AG10803 (cell line): Measurements from ENCODE around the gene EWSR1.
"Not testable (repeated sequence)": the region's sequence is repeated elsewhere in the genome, so short reads cannot be mapped to it uniquely, and the experiment has no call there.

Experiments used
- DNase-seq: peaks from one replicate; pipeline ENCODE4 v3.0.0; 2010; ENCODE audit warnings: low read depth
- H3K4me3 ChIP-seq: 2 replicates; pipeline ENCODE4 v1.5.1; 2011; ENCODE audit warnings: mild to moderate bottlenecking, low read length, control low read depth
- TF ChIP-seq, protein P1 (sequence below): conservative IDR thresholded peaks from 2 replicates; pipeline ENCODE4 v1.5.1; 2011; ENCODE audit warnings: mild to moderate bottlenecking, low read length, control low read depth, inconsistent platforms

Gene EWSR1

DNA sequence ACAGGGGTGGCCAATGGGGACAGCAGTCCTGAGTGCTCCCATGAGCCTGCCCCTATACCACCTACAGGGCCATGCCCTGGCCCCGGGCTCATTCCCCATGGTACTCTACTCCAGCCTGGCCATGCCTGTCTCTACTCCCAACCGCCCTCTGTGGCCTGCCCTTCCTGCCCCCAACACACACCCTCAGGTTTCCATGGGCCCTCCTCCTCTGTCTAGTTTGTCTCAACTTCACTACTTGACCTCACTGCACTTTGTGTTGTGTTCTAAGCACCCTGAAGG lies 73.7 kb downstream of the EWSR1 start:
- H3K4me3 ChIP-seq, result no peak overlapping the region
- TF ChIP-seq, protein P1, sequence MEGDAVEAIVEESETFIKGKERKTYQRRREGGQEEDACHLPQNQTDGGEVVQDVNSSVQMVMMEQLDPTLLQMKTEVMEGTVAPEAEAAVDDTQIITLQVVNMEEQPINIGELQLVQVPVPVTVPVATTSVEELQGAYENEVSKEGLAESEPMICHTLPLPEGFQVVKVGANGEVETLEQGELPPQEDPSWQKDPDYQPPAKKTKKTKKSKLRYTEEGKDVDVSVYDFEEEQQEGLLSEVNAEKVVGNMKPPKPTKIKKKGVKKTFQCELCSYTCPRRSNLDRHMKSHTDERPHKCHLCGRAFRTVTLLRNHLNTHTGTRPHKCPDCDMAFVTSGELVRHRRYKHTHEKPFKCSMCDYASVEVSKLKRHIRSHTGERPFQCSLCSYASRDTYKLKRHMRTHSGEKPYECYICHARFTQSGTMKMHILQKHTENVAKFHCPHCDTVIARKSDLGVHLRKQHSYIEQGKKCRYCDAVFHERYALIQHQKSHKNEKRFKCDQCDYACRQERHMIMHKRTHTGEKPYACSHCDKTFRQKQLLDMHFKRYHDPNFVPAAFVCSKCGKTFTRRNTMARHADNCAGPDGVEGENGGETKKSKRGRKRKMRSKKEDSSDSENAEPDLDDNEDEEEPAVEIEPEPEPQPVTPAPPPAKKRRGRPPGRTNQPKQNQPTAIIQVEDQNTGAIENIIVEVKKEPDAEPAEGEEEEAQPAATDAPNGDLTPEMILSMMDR, result no peak
- DNase-seq, result no peak

DNA sequence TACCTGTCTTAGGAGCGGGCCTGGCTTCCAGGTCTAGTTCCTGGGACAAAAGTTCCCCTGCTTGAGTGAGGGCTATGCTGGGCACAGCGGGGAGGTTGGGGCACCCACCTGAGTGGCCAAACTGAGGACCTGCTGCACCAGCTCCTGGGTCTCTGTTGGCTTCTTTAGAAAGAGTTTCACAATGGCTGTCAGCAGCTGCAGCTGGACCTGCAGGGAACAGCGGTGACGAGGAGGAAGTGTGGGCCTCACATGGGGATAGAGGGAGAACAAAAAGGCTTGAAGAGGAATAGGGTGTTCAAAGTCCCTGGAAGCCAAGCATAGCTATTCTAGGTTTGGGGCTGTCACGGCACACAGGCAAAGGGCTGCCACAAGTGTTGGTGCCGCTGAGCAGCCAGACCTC lies 74.1 kb downstream of the EWSR1 start:
- H3K4me3 ChIP-seq, result no peak overlapping the region
- DNase-seq, result no peak
- TF ChIP-seq, protein P1, result no peak

DNA sequence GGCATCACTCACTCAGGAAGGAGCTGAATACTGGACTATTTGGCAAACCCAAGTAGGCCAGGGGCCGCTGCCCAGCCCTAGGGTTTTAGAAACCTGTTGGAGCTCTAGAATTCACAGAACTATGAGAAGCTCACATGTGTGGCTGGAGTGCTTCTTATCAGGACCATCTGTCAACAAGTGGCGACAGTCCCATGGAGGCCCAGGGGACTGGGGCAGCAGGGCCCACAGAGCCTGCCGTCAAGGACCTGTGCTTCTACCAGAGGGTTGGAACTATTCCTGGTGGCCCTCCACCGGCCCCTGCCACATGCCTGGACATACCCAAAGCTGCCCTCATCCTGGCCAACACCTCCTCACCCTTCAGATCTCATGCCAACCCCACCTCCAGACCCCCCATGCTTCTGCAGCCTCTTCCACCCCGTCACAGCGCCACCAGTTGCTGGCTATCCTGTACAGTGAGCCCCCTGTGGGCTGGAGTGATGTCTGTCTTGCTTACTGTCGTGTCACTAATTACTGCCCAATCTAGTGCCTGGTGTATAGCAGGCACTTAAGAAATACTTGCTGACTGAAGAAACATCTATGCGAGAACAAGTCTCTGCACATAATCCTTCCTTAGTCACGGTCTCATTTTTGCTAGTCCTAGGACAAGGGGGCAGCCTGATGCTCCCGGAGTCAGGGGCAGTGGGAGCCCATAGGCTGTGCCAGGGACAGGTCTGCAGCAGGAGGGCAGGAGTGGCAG lies 74.7 kb downstream of the EWSR1 start:
- TF ChIP-seq, protein P1, result no peak
- DNase-seq, result no peak
- no peak overlapping the region for H3K4me3 ChIP-seq

DNA sequence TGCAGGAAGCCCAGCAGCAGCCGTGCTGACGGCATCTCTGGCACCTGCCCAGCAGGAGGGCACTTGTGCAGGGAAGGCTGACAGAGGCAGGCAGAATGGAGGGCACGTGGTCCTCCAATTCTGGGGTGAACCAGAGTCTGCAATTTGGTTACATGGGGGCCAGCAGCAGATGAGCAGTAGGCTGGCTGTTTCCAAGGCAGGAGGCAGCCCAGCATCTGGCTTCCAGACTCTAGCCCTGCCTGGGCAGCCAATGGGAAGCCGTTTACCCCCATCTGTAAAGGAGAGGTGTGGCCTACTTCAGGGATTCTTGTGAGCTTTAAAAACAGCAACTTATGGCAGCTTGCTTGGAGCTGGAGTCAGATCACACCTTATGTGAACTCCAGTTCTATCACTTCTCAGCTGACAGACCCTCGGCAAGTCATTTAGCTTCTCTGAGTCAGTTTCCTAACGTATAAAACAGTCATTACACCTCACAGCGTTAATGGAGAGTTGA lies 75.3 kb downstream of the EWSR1 start:
- no peak overlapping the region for H3K4me3 ChIP-seq
- peak; percentile 78 for DNase-seq

DNA sequence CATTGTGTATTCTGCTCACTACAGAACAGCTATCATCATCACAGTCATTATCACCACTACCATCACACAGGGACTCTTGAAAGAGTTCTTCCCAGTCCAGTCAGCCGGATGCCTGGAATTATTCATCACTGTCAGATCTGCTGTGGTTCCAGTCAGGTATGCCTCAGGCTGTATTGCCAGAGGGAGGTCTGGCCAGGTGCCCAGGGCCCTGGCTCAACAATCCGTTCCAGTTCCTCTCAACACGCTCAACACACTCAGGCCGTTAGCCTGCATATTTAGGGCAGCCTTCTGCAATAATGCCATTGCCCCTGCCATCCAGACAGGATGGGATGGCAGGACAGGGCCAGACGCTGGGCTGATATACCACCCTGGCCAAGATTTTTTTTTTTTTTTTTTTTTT lies 76.1 kb downstream of the EWSR1 start:
- no peak overlapping the region for H3K4me3 ChIP-seq
- peak; percentile 95 for DNase-seq

More for the DNA sequence above, 75.3 kb downstream of the EWSR1 start:
- TF ChIP-seq, protein P1, result no peak

DNA sequence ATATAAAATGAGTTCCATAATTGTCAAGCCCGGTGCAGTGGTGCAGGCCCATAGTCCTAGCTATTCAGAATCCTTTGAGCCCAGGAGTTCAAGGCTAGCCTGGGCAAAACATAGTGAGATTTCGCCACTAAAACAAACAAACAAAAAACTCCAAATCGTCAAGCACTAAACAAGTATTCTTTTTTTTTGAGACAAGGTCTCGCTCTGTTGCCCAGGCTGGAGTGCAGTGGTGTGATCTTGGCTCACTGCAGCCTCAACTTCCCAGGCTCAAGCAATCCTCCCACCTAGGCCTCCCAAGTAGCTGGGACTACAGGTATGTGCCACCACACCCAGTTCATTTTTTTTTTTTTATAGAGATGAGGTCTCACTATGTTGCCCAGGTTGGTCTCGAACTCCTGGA lies 76.8 kb downstream of the EWSR1 start:
- not testable (repeated sequence) for DNase-seq, H3K4me3 ChIP-seq

More for the DNA sequence above, 76.1 kb downstream of the EWSR1 start:
- TF ChIP-seq, protein P1, result no peak

DNA sequence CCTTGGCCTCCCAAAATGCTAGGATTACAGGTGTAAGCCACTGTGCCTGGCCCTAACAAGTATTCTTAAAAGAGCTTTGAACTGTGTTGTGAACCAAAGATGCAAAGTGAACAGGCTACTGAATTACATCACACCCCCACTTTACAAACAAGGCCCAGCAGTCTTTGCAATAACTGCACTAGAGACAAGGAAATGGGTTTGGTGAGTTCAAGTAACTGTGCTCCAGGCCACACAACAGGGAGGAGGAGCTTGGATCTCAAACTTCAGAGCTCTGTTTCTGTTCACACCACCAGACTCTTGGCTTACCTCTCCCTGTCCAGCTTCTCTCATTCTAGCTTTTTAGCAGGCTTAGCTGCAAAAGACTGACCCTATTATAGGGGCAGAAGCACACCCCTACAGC lies 77.9 kb downstream of the EWSR1 start:
- peak; percentile 46 for DNase-seq
- TF ChIP-seq, protein P1, result no peak
- no peak overlapping the region for H3K4me3 ChIP-seq
